RWPE1 (cell line): ENCODE results near the gene CASZ1.

Experiments used
- CTCF ChIA-PET: fragments of 350-600 bp; sonication (Branson Sonifier 250); formaldehyde crosslinking; extraction: SDS; loops from one replicate; lab custom pipeline; 2021; lab: Yijun Ruan, JAX
- POLR2A ChIA-PET: fragments of 400-600 bp; formaldehyde crosslinking; extraction: SDS; loops from one replicate; lab custom pipeline; 2020; ENCODE audit warnings: antibody characterized with exemption; ENCODE audit not compliant: low non-redundant PET; lab: Yijun Ruan, JAX
- DNase-seq: peaks from one replicate; pipeline ENCODE4 v3.0.0; 2012; ENCODE audit warnings: low spot score
- H3K27ac ChIP-seq: fragments of 450-650 bp; 2 replicates; pipeline ENCODE4 v1.5.1; 2017
- TF ChIP-seq, protein P1 (sequence below): fragments of 450-650 bp; conservative IDR thresholded peaks from 2 replicates; pipeline ENCODE4 v1.5.1; 2017; ENCODE audit warnings: low read depth, mild to moderate bottlenecking

The CASZ1 gene

GRCh38 chr1:10655002-10655401 lies 141.4 kb downstream of the CASZ1 start:
- POLR2A ChIA-PET = no interaction called here
- CTCF ChIA-PET = no interaction called here
- TF ChIP-seq, protein P1, sequence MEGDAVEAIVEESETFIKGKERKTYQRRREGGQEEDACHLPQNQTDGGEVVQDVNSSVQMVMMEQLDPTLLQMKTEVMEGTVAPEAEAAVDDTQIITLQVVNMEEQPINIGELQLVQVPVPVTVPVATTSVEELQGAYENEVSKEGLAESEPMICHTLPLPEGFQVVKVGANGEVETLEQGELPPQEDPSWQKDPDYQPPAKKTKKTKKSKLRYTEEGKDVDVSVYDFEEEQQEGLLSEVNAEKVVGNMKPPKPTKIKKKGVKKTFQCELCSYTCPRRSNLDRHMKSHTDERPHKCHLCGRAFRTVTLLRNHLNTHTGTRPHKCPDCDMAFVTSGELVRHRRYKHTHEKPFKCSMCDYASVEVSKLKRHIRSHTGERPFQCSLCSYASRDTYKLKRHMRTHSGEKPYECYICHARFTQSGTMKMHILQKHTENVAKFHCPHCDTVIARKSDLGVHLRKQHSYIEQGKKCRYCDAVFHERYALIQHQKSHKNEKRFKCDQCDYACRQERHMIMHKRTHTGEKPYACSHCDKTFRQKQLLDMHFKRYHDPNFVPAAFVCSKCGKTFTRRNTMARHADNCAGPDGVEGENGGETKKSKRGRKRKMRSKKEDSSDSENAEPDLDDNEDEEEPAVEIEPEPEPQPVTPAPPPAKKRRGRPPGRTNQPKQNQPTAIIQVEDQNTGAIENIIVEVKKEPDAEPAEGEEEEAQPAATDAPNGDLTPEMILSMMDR = no peak
- H3K27ac ChIP-seq = 0 out of 2 replicates have a peak overlapping the region, but pooled peaks have one; percentile 7
- DNase-seq = no peak

- POLR2A ChIA-PET = no interaction called here
- DNase-seq = no peak
- H3K27ac ChIP-seq = peak overlapping the region; percentile 31; the same call in 1 of the 2 replicates
- TF ChIP-seq, protein P1 = no peak
- CTCF ChIA-PET = interaction anchor here (0.7 kb wide), 1 partner anchor 32 kb away, joined by 5 read pairs; no protein-coding TSS in a partner anchor
Observed at GRCh38 chr1:10653370-10654125, 142.9 kb downstream of the CASZ1 start.

DNA sequence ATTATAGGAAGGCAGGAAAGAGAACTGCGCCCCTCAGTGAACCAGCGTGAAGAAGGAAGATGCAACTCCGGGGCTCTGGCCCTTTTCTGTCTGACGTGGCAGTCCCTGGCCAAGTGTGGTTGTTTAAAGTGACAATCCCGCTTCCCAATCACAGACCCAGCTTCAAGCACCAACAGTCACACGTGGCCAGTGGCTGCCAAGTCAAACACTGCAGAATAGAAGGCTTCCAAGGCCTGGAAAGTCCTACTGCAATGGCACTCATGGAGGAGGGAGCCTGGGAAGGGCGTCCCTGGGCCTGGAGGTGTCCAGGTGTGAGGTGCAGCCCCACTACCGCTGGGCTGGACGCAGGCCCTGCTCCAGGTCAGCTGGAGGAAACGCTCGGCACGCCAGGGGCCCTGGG lies 143.8 kb downstream of the CASZ1 start:
- H3K27ac ChIP-seq = peak overlapping the region; percentile 31
- CTCF ChIA-PET = no interaction called here
- TF ChIP-seq, protein P1 = no peak
- DNase-seq = no peak
- POLR2A ChIA-PET = no interaction called here

GRCh38 chr1:10651793-10652192 lies 144.7 kb downstream of the CASZ1 start:
- peak overlapping the region; percentile 2; the same call in 1 of the 2 replicates for H3K27ac ChIP-seq
- TF ChIP-seq, protein P1 = no peak
- ChIA-PET POLR2A (no interaction called here), CTCF (no interaction called here)
- DNase-seq = no peak

GRCh38 chr1:10651389-10651766 lies 145.1 kb downstream of the CASZ1 start:
- TF ChIP-seq, protein P1 = no peak
- no peak for DNase-seq
- ChIA-PET POLR2A (no interaction called here), CTCF (no interaction called here)
- H3K27ac ChIP-seq = 0 out of 2 replicates have a peak overlapping the region, but pooled peaks have one; percentile 2

DNA sequence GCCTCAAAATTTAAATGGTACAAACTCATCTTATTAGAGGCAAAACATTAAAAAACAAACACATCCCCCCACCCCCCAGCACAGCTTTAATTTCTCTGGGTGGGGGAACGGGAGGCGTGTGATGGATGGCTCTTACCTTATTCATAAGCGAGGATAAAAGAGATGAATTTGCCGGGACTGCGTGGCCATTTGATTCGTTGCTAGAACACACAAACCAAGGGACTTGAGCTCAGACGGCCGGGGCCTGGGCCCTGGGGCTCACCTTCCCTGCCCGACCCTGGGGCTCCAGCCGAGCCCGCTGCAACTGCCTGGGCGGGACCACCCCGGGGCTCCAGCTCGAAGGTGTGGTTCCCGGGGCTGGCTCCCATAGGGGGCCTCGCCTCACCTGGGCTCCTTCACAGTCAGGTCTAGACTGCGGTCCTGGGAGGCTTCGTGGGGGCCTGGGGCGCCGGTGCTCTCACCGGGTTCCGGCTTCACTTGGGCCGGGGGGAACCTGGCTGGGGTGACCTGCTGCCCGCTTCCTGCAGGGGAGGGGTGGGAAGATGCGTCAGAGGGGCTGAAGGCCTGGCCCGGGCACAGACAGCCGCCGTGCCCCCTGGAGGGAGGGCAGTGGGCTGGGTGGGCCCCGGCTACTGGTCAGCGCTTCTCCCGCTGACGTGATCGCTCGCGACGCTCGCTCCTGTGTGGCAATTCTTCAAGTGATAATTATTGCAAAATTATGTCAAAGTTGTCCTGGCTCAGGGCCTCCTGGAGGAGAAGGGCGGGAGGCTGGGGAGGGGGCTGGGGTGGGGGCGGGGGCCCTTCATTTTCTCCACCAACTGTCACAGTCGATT lies 145.7 kb downstream of the CASZ1 start:
- CTCF ChIA-PET = no interaction called here
- TF ChIP-seq, protein P1 = no peak
- POLR2A ChIA-PET = no interaction called here
- no peak for DNase-seq
- no peak overlapping the region for H3K27ac ChIP-seq
